Breast epithelium (tissue), 4 donors: Measurements from ENCODE around the gene TOMM34. TPM values are rescaled to one million over a fixed set of nuclear protein-coding genes. Genes with fewer than 3 reads are reported as not detected.

ENCODE experiments used
- DNase-seq, 2 donors: peaks; one replicate each; pipeline ENCODE4 v3.0.0-alpha.2; 2019; ENCODE audit warnings: low spot score in 2 of 2
- H3K27ac ChIP-seq, 2 donors: fragments of 200-600 bp; sonication (generic) in 1 of 2; one replicate each; pipeline ENCODE4 v1.5.1; 2016 to 2019; ENCODE audit warnings: mild to moderate bottlenecking in 1 of 2
- H3K27me3 ChIP-seq, 2 donors: fragments of 200-600 bp; sonication (generic) in 1 of 2; one replicate each; pipeline versions ENCODE4 v1.5.1 to v1.6.0; 2017 to 2019; ENCODE audit warnings: control low read depth in 1 of 2, mild to moderate bottlenecking in 1 of 2
- H3K36me3 ChIP-seq: fragments of 200-600 bp; one replicate; pipeline ENCODE4 v1.5.1; 2019
- H3K4me1 ChIP-seq, 2 donors: fragments of 200-600 bp; sonication (generic); one replicate each; pipeline ENCODE4 v1.5.1; 2016 to 2019; ENCODE audit warnings: control low read depth in 1 of 2
- H3K4me3 ChIP-seq, 3 donors: fragments of 200-600 bp; sonication (generic); 1 replicate in 2 of 3; 2 replicates in 1 of 3; pipeline ENCODE4 v1.5.1; 2016 to 2019; ENCODE audit warnings: mild to moderate bottlenecking in 3 of 3, moderate library complexity in 2 of 3
- H3K9me3 ChIP-seq, 2 donors: fragments of 200-600 bp; sonication (generic) in 1 of 2; one replicate each; pipeline ENCODE4 v1.5.1; 2016 to 2019; ENCODE audit warnings: control low read depth in 1 of 2
- CTCF ChIP-seq, 3 donors: fragments of 450-650 bp; IDR thresholded peaks; one replicate each; pipeline ENCODE4 v1.5.1; 2016 to 2017; ENCODE audit warnings: antibody characterized with exemption in 3 of 3, mild to moderate bottlenecking in 3 of 3, moderate library complexity in 3 of 3
- POLR2A ChIP-seq: fragments of 450-650 bp; IDR thresholded peaks from one replicate; pipeline ENCODE4 v1.6.1; 2016; ENCODE audit warnings: antibody characterized with exemption, mild to moderate bottlenecking, moderate library complexity
- POLR2AphosphoS5 ChIP-seq, 3 donors: sonication (generic); formaldehyde crosslinking; IDR thresholded peaks; one replicate each; pipeline ENCODE4 v1.6.1; 2017; ENCODE audit warnings: antibody characterized with exemption in 3 of 3
- intact Hi-C: fragments of 100-400 bp; cut with DNase I; formaldehyde crosslinking; loops from one replicate; pipeline ENCODE4 v1.15.1; 2023; ENCODE audit warnings: low total_unique reads
- total RNA-seq, 3 donors: library from RNA; depleted of rRNA; stranded (reverse); fragments of >200 nt; gene quantifications; one replicate each; pipeline ENCODE4 v1.1.0, GENCODE V29; 2016

The TOMM34 gene
- total RNA-seq, 3 donors from 2014 or later, result 14.6 to 21.0 (median 20.3) TPM

- intact Hi-C loops, result no loop called here
- TF ChIP-seq POLR2AphosphoS5 (IDR thresholded peaks at IDR 0.05) (no peak), CTCF (IDR thresholded peaks at IDR 0.05) (no peak), POLR2A (no peak)
- no peak overlapping the region for H3K4me3 ChIP-seq
- H3K36me3 ChIP-seq, result peaks cover 13% of the 10 kb centered on the region
- H3K27me3 ChIP-seq, result no peaks in the 10 kb centered on the region
- H3K9me3 ChIP-seq, result no peaks in the 10 kb centered on the region
- H3K4me1 ChIP-seq, result no peaks in the 10 kb centered on the region
- DNase-seq, result no peak
- no peak overlapping the region for H3K27ac ChIP-seq
Measured at GRCh38 chr20:44958276-44958675, 1.9 kb downstream of the TOMM34 start.

DNA sequence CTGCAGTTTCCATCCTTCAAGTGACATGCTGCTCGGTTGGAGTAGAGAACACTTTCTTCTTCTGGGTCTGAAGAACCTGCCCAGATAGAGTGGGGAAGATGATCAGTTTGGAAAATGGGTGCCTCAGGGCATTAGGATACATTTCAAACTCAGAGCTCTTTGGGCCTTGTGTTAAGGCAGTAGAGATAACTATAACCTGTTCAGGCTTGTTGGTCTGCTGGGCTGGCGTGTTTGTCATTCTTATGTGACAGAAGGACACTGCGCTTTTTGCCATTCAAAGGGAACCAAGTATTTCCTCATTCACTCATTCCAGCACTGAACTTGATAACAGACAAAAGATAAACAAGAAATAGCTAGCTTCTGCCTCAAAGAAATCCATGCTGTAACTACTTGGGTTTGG, 3.8 kb downstream of the TOMM34 start:
- DNase-seq, result no peak
- no peak overlapping the region for H3K27ac ChIP-seq
- no peaks in the 10 kb centered on the region for H3K4me1 ChIP-seq
- TF ChIP-seq POLR2A, result no peak
- TF ChIP-seq POLR2AphosphoS5 (IDR thresholded peaks at IDR 0.05), result no peak
- TF ChIP-seq CTCF (IDR thresholded peaks at IDR 0.05), result no peak
- peaks cover 17% of the 10 kb centered on the region for H3K36me3 ChIP-seq
- H3K27me3 ChIP-seq, result no peaks in the 10 kb centered on the region
- no peak overlapping the region for H3K4me3 ChIP-seq
- intact Hi-C loops, result no loop called here
- no peaks in the 10 kb centered on the region for H3K9me3 ChIP-seq

GRCh38 chr20:44955270-44955669, 4.9 kb downstream of the TOMM34 start:
- no peaks in the 10 kb centered on the region for H3K27me3 ChIP-seq
- H3K4me1 ChIP-seq, result no peaks in the 10 kb centered on the region
- no peak overlapping the region for H3K27ac ChIP-seq
- TF ChIP-seq POLR2A (no peak), CTCF (IDR thresholded peaks at IDR 0.05) (no peak), POLR2AphosphoS5 (IDR thresholded peaks at IDR 0.05) (no peak)
- H3K36me3 ChIP-seq, result peaks cover 19% of the 10 kb centered on the region
- DNase-seq, result no peak
- intact Hi-C loops, result no loop called here
- no peaks in the 10 kb centered on the region for H3K9me3 ChIP-seq
- no peak overlapping the region for H3K4me3 ChIP-seq

DNA sequence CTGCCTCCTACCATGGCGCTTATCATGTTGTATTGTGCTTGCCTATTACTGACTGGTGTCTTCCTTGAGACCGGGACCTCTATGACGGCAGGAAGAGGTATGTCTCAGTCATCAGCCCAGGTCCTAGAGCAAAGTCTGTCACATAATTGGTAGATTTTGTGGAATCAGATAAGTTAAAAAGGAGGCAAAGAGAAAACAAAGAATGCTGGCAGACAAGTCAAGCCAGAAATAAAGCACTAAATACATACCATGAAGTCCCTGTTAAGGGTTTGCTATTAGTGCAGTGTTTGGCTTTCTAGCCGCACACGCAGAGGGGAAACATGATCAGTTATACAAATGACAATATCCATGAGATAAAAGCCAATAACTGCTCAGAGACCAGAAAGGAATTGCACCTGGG, 6.0 kb downstream of the TOMM34 start:
- H3K4me1 ChIP-seq, result no peaks in the 10 kb centered on the region
- H3K36me3 ChIP-seq, result peaks cover 26% of the 10 kb centered on the region
- TF ChIP-seq CTCF (IDR thresholded peaks at IDR 0.05) (no peak), POLR2A (no peak), POLR2AphosphoS5 (IDR thresholded peaks at IDR 0.05) (no peak)
- intact Hi-C loops, result no loop called here
- no peaks in the 10 kb centered on the region for H3K27me3 ChIP-seq
- DNase-seq, result no peak
- H3K27ac ChIP-seq, result no peak overlapping the region
- no peak overlapping the region for H3K4me3 ChIP-seq
- no peaks in the 10 kb centered on the region for H3K9me3 ChIP-seq

DNA sequence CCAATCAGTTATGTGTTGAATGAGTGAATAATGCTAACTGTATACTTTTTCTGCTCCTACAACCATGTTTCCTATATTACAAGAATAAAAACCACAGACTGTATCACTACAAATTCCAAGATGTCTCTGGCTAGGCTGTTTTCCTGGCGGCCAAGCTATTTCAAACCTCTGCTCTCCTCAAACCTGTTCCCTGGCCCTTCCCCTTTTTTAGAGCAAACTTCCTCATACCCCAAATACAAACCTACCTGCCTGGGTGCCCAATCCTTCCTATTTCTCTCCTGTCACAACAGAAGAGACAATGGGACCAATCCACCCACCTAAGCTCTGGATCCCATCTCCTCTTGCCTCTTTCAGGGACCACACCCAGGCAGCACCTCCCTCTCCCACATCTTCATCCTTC, 7.5 kb downstream of the TOMM34 start:
- Histone ChIP-seq H3K27ac (no peak overlapping the region), H3K4me3 (no peak overlapping the region), H3K9me3 (no peaks in the 10 kb centered on the region), H3K27me3 (no peaks in the 10 kb centered on the region), H3K4me1 (no peaks in the 10 kb centered on the region), H3K36me3 (peaks cover 26% of the 10 kb centered on the region)
- intact Hi-C loops, result no loop called here
- no peak for TF ChIP-seq CTCF (IDR thresholded peaks at IDR 0.05)
- no peak for TF ChIP-seq POLR2A
- no peak for TF ChIP-seq POLR2AphosphoS5 (IDR thresholded peaks at IDR 0.05)
- no peak for DNase-seq
